ENCODE data around the gene GABRP.

- TF ChIP-seq CTCF (IDR thresholded peaks at IDR 0.05): no peak
- TF ChIP-seq POLR2A (IDR thresholded peaks at IDR 0.05): no peak
Observed at GRCh38 chr5:170748951-170749471, 34.5 kb upstream of the GABRP start.
